ENCODE measurements around the gene MDM2.

GRCh38 chr12:68870443-68870842 lies 62.5 kb downstream of the MDM2 start:
- no peak for TF ChIP-seq CTCF (IDR thresholded peaks at IDR 0.05)
- TF ChIP-seq POLR2A (IDR thresholded peaks at IDR 0.05), result no peak

All from uterus (tissue), 2 donors.